HL-60/S4 treated with phorbol 12-myristate 13-acetate at 8.2 ng/mL for 4 days and 3 days (cell line): Measurements from ENCODE around the gene AGBL2.
"Not testable (repeated sequence)": the region's sequence is repeated elsewhere in the genome, so short reads cannot be mapped to it uniquely, and the experiment has no call there.

Source experiments
- in situ Hi-C: fragments of 300-500 bp; cut with MboI; formaldehyde crosslinking; loops from 2 replicates; pipeline ENCODE4 v1.15.0; 2022; ENCODE audit warnings: low sequenced_read_pairs

The AGBL2 gene

GRCh38 chr11:47636331-47636730, 78.8 kb downstream of the AGBL2 start:
- in situ Hi-C loops = not testable (repeated sequence)

- in situ Hi-C loops = no loop called here
These were observed 83.7 kb downstream of the AGBL2 start for GRCh38 chr11:47631473-47631872.

- in situ Hi-C loops = no loop called here
These were observed 87.1 kb downstream of the AGBL2 start for GRCh38 chr11:47628026-47628425.

DNA sequence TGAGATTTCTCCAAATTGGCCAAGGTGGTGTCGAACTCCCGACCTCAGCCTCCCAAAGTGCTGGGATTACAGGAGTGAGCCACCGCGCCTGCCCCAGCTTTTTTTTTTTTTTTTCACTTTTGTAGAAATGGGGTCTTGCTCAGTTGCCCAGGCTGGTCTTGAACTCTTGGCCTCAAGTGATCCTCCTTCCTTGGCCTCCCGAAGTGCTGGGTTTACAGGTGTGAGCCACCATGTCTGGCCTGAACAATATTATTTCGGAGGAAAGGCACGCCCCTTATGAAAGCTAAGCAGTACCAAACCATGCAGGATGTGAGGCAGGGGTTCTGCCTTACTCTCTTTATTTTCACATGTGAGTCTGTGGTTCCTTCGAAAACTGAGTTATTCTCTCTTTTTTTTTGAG, 88.9 kb downstream of the AGBL2 start:
- in situ Hi-C loops = no loop called here

DNA sequence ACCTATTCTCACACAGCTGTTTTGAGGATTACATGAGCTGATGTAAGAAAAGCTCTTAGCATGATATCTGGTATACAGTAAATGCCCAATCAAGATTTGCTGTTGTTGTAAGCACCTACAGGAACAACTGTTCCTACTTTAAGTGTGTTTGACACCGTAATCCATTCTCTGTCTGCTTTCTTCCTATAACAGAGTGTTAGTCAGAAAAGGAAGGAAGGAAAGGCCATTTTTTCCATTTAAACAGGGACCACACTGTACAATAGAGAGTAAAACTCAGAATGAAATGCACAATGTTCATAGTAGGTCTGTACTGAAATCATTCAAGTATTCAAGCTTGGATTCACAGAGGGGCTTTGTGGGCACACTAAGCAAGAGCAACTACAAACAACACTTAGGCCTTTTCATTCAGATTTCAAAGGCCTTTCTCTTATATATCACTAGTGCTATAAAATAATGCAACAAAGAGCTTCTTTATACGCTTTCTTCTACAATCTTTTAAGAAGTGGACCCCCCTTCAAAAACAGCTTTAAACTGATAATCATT, 94.3 kb downstream of the AGBL2 start:
- in situ Hi-C loops = no loop called here

DNA sequence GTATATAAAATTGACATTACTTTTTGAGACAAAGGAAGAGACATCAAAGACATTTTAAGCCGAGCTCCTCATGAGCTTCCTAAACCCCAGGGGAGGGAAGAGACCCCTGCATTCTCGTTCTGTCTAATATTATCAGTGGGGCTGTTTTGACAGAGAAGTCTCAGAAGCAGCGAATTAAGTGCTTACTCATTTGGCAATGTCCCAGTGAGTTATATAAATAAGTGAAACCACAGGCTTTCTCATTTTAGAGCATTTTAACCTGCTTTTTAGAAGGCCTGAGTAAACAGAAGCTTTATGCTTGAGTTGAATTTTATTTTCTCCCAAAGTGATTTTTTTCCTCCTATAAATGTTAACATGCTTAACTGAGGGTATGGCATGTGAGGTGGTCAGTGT, 97.8 kb downstream of the AGBL2 start:
- in situ Hi-C loops = no loop called here

DNA sequence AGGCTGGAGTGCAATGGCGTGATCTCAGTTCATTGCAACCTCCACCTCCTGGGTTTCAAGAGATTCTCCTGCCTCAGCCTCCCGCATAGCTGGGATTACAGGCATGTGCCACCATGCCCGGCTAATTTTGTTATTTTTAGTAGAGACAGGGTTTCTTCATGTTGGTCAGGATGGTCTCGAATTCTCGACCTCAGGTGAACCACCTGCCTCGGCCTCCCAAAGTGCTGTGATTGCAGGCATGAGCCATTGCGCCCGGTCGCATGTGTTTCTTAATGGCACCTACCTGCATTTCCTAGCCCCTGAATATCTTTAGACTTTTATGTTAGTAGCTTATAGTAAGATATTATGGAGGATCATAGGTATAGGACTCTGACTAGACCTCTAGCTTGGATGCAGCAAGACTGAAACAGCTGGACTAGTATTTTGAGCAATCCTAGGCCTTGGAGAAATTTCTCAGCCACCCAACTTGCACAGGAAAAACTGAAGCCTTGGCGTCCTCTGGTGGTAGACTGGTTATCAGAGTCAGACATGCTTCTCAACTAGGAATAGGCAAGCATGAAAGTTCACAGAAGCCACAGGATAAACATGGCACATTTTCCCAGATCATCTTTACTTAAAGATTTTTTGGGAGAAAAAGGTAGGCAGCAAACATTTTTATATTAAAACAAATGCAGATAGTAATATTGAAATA, 98.3 kb downstream of the AGBL2 start:
- in situ Hi-C loops = no loop called here

- in situ Hi-C loops = no loop called here
These were observed 99.9 kb downstream of the AGBL2 start for GRCh38 chr11:47615249-47615648.

DNA sequence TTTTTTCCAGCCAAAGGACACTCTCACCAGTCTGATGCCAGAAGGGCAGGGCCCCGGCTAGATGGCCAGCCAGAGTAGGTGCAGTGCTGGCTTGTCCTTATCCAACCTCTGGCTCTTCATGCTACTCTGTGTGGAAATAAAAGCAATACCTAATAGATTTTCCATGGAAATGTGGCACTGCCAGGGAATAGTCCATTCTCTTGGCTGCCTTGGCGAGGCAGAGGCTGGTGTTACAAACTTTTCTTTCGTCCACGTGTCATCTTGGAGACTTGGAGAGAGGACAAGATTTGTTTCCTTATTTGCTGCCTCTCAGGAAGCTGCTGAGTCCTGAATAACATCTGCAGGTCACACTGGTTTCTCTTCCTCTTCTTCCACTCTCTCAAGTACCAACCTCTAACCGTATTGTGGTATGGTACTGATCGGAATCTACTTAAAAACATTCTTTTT, 103.8 kb downstream of the AGBL2 start:
- in situ Hi-C loops = no loop called here

DNA sequence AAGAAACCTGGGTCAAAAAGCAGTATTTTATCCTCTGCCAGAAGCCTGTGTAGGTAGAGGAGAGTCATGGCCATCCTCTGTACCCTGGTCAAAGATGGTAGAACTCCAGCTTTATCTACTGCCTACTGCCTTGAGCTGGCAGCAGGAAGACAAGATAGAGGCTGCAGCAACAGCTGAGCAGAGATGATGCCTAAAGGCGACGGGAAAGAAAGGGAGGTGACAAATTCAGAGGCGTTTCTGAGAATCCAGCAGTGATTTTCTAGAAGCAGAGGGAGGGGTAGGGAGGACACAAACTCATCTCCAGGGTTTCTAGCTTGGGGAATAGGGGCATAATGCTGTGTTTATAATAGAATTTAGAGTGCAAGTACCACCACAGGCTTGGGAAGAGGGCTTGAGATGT, 105.5 kb downstream of the AGBL2 start:
- in situ Hi-C loops = no loop called here
